Thoracic aorta (tissue), 2 donors: ENCODE data around the gene OR8A1. TPM values are rescaled to one million over a fixed set of nuclear protein-coding genes. Genes with fewer than 3 reads are reported as not detected.

Experiments
- ATAC-seq: fragments of 150-250 bp; one replicate; pipeline ENCODE4 v1.8.0; 2017; ENCODE audit warnings: low read depth; ENCODE audit not compliant: insufficient number of reproducible peaks, low FRiP score
- DNase-seq: peaks from one replicate; pipeline ENCODE4 v3.0.0-alpha.2; 2020; ENCODE audit warnings: low spot score
- H3K27ac ChIP-seq, 2 donors: fragments of 200-600 bp; sonication (generic); 1 replicate in 1 of 2; 2 replicates in 1 of 2; pipeline ENCODE4 v1.5.1; 2016; ENCODE audit warnings: mild to moderate bottlenecking in 2 of 2, moderate library complexity in 2 of 2
- H3K27me3 ChIP-seq: fragments of 200-600 bp; sonication (generic); replicated peaks from 2 replicates; pipeline ENCODE4 v1.6.0; 2016; ENCODE audit warnings: mild to moderate bottlenecking; ENCODE audit not compliant: insufficient read depth
- H3K36me3 ChIP-seq: fragments of 200-600 bp; sonication (generic); one replicate; pipeline ENCODE4 v1.5.1; 2016
- H3K4me1 ChIP-seq, 2 donors: fragments of 200-600 bp; sonication (generic); 1 replicate in 1 of 2; 2 replicates in 1 of 2; pipeline versions ENCODE4 v1.5.1 to v1.6.0; 2016; ENCODE audit warnings: low read depth in 2 of 2, mild to moderate bottlenecking in 1 of 2; ENCODE audit not compliant: control insufficient read depth in 1 of 2
- H3K4me3 ChIP-seq: fragments of 200-600 bp; sonication (generic); 2 replicates; pipeline ENCODE4 v1.5.1; 2016; ENCODE audit warnings: mild to moderate bottlenecking
- H3K9me3 ChIP-seq: fragments of 200-600 bp; sonication (generic); 2 replicates; pipeline ENCODE4 v1.5.1; 2016
- CTCF ChIP-seq: fragments of 200-600 bp; sonication (generic); IDR thresholded peaks from one replicate; pipeline ENCODE4 v1.5.1; 2019; ENCODE audit warnings: antibody characterized with exemption
- total RNA-seq, 2 donors: library from RNA; depleted of rRNA; stranded (reverse); fragments of >200 nt; gene quantifications; one replicate each; pipeline versions ENCODE4 v1.1.0 to v1.2.3, GENCODE V29; 2016

OR8A1 gene
- total RNA-seq, 2 donors from 2014 or later = 0.81 TPM; not detected in 1

DNA sequence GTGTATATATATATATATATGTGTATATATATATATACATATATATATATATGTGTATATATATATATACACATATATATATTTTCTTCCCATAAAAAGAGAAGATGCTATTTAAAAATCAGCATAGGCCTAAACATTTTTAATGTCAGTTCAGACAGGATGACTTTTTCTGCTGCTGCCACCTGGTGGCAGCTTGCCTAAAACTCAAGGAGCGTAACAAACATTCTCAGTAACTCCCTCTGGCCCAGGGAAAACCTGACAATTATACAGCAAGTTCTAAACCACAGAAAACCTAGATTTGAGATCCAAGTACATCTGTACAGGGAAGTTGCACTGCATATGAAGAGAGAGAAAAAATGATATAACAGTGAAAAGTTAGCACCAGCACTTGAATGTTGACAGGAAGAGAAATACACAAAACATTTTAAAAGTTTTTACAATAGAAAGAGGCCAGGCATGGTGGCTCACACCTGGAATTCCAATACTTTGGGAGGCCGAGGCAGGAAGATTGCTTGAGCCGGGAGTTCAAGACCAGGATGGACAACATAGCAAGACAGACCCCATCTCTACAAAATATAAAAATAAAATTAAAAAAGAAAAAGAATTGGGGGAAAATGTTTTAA lies 16.6 kb downstream of the OR8A1 start:
- Histone ChIP-seq H3K4me3 (no peak overlapping the region), H3K27me3 (no peaks in the 10 kb centered on the region), H3K4me1 (no peaks in the 10 kb centered on the region), H3K36me3 (no peaks in the 10 kb centered on the region), H3K9me3 (no peaks in the 10 kb centered on the region), H3K27ac (no peak overlapping the region)
- TF ChIP-seq CTCF = peak; percentile 38
- DNase-seq (no peak), ATAC-seq (no peak)

GRCh38 chr11:124591430-124591829 lies 21.6 kb downstream of the OR8A1 start:
- H3K9me3 ChIP-seq = no peaks in the 10 kb centered on the region
- ATAC-seq (no peak), DNase-seq (no peak)
- H3K4me1 ChIP-seq = no peaks in the 10 kb centered on the region
- no peak overlapping the region for H3K4me3 ChIP-seq
- H3K36me3 ChIP-seq = no peaks in the 10 kb centered on the region
- no peak for TF ChIP-seq CTCF
- no peaks in the 10 kb centered on the region for H3K27me3 ChIP-seq
- no peak overlapping the region for H3K27ac ChIP-seq

- Histone ChIP-seq H3K27ac (no peak overlapping the region), H3K27me3 (no peaks in the 10 kb centered on the region), H3K36me3 (no peaks in the 10 kb centered on the region), H3K4me3 (no peak overlapping the region), H3K4me1 (no peaks in the 10 kb centered on the region), H3K9me3 (no peaks in the 10 kb centered on the region)
- ATAC-seq = no peak
- DNase-seq = no peak
- TF ChIP-seq CTCF = no peak
Measured at GRCh38 chr11:124592627-124593026, 22.8 kb downstream of the OR8A1 start.

- no peak overlapping the region for H3K27ac ChIP-seq
- no peak for TF ChIP-seq CTCF
- no peaks in the 10 kb centered on the region for H3K4me1 ChIP-seq
- H3K4me3 ChIP-seq = no peak overlapping the region
- no peaks in the 10 kb centered on the region for H3K9me3 ChIP-seq
- DNase-seq (no peak), ATAC-seq (no peak)
- H3K36me3 ChIP-seq = no peaks in the 10 kb centered on the region
- no peaks in the 10 kb centered on the region for H3K27me3 ChIP-seq
Measured at GRCh38 chr11:124595302-124595701, 25.5 kb downstream of the OR8A1 start.

- Histone ChIP-seq H3K9me3 (no peaks in the 10 kb centered on the region), H3K27me3 (no peaks in the 10 kb centered on the region), H3K27ac (no peak overlapping the region), H3K4me1 (no peaks in the 10 kb centered on the region), H3K36me3 (no peaks in the 10 kb centered on the region), H3K4me3 (no peak overlapping the region)
- no peak for ATAC-seq
- TF ChIP-seq CTCF = no peak
- no peak for DNase-seq
Measured at GRCh38 chr11:124597626-124598025, 27.8 kb downstream of the OR8A1 start.
